Measurements from ENCODE around the gene ZNF184.

Gene ZNF184

DNA sequence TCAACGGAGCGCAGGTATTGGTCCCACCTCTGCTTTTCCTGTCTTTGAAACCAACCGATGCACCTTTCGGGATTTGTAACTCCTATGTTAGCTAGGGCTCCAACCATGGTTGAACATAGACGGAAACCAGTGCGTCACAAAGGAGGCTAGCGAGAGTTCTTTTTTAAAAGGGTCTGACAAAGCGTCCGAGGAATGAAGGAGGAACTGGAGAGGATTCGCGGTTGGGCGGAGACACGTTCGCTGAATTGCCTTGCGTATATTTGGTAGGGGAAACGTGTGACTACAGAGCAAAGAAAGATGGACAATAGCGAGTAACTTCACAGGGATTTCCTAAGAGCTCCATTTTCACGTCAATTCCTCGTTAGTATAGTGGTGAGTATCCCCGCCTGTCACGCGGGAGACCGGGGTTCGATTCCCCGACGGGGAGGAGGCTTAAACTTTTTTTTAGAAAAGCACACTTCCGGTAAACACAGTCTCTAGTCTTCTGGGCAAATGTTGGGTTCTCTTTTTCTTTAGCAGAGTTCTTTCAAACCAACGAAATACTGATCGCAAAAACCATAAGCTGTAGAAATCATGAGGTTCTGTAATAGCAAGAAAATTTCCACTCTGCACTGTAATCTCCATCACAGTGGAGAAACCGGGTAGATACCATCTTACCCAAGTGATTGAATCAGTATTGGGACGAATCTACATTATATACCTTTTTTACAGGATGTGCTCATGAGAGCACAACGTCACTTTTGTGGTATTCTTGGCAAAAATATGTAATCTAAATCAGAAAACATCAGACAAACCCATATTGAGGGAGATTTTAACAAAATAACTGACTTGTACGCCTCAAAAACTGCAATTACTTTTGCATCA, 6.6 kb upstream of the ZNF184 start:
- DNase-seq (ENCODE audit: low spot score): peak; percentile 96

GRCh38 chr6:27478706-27479318, 5.9 kb upstream of the ZNF184 start:
- peak; percentile 86 for DNase-seq (ENCODE audit: low spot score)

DNA sequence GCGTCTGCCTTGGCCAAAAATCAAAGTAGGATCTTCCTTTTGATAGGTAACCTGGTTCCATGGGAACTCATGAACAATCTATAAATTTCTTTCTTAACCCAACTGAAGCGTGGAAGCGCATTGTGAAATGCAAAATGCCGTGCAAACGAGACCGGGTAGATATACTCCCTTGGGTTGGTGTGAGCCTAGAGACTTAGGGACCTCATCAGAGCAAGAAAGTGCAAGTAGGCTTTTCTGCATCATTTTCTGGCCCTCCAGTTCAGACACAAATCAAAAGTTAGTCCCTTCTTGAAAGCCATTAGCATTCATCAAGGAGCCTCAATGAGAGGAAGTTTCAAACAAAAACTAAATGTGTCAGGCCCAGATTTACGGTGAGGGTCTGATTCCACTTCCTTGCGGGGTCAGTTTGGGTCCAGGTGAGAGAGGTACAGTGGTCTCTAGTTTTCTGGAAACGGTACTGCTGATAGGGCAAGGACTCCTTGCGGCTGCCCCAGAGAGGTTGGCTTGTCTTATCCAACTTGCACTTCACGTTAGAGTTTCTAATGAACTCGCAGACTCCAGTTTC, 5.3 kb upstream of the ZNF184 start:
- no peak for DNase-seq (ENCODE audit: low spot score)

DNA sequence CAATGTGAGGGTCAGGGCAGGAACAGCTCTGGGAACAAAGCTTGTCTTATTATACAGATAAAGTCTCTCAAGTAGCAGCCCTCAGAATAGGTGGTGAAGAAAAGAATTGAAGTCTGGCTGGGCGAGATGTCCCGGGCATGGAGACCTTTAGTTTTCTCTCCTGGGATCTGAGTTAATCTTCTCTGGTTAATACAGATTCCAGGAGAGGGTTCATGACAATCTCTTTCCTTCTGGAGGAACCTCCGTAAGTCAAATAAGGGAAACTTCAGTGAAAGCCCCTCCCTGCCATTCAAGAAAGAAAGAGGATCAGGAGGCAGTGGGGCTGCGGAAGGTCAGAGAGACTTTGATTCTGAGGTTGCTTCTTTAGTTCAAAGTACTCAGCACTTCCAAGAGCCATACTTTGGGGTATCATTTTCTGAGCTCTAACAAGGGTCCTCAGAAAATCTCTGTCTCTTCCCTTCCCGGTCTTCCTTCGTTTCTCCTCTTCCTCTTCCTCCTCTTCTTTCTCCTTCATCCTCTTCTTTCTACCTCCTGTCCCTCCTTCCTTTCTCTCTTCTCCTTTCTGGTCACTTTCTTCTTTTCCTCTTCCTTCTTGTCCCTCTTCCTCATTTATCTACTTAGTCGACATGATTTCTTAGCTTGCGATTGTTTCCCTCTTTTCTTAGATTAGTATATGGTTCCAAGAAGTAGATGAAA, 4.6 kb upstream of the ZNF184 start:
- DNase-seq (ENCODE audit: low spot score): no peak

- no peak for DNase-seq (ENCODE audit: low spot score)
Observed at GRCh38 chr6:27476090-27476489, 3.2 kb upstream of the ZNF184 start.

DNA sequence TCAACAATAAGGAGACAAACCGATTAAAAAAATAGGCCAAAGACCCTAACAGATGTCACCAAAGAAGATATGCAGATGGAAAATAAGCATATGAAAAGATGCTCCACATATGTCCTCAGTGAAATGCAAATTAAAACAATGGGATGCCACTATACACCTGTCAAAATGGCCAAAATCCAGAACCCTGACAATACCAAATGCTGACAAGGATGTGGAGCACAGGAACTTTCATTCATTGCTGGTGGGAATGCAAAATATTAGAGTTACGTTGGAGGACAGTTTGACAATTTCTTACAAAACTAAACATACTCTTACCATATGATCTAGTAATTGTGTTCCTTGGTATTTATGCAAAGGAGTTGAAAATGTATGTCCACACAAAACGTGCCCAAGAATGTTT, 1.8 kb upstream of the ZNF184 start:
- DNase-seq (ENCODE audit: low spot score): no peak

- DNase-seq (ENCODE audit: low spot score): peak; percentile 60
Observed at GRCh38 chr6:27474172-27474465, 1.2 kb upstream of the ZNF184 start.

GRCh38 chr6:27472182-27472616, 706 bp downstream of the ZNF184 start:
- DNase-seq (ENCODE audit: low spot score): peak; percentile 95

GRCh38 chr6:27471365-27472115, 1.4 kb downstream of the ZNF184 start:
- peak; percentile 50 for DNase-seq (ENCODE audit: low spot score)

GRCh38 chr6:27470023-27470422, 2.9 kb downstream of the ZNF184 start:
- no peak for DNase-seq (ENCODE audit: low spot score)

- DNase-seq (ENCODE audit: low spot score): peak; percentile 60
Observed at GRCh38 chr6:27468334-27468733, 4.6 kb downstream of the ZNF184 start.

- DNase-seq (ENCODE audit: low spot score): no peak
Observed at GRCh38 chr6:27452496-27452897, 20.4 kb downstream of the ZNF184 start.

GRCh38 chr6:27451660-27452390, 21.1 kb downstream of the ZNF184 start:
- no peak for DNase-seq (ENCODE audit: low spot score)

GRCh38 chr6:27448456-27448855, 24.4 kb downstream of the ZNF184 start:
- no peak for DNase-seq (ENCODE audit: low spot score)

- DNase-seq (ENCODE audit: low spot score): no peak
Observed at GRCh38 chr6:27442932-27443331, 30.0 kb downstream of the ZNF184 start.

DNA sequence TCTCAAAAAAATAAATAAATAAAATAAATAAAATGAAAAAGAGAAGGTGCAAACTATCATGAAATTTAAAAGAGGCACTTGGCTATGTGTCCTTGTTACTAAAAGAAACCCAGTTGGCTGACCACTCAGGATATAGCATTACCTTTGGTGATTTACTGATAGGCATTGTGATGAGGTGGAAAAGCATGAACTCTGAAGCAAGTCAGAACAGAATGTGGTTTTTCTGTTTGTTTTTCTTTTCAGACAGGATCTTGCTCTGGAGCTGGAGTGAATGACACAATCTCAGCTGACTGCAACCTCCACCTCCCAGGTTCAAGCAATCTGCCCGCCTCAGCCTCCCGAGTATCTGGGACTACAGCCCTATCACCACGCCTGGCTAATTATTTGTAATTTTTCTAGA, 31.9 kb downstream of the ZNF184 start:
- DNase-seq (ENCODE audit: low spot score): no peak

DNA sequence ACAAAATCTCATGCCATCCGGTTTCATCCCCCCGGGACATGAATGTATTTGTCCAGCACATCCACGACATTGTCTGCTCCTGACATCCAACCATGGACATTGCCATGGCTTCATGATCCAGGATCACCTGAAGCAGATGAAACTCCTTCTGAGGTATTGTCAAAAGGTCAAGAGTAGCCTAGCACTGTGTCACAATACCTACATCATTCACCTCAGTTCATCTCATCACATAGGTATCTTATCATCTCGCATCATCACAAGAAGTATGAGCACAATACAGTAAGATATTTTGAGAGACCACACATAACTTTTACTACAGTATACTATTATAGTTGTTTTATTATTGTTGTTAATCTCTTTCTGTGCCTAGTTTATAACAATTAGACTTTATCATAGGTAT, 33.5 kb downstream of the ZNF184 start:
- no peak for DNase-seq (ENCODE audit: low spot score)

- DNase-seq (ENCODE audit: low spot score): no peak
Observed at GRCh38 chr6:27433714-27434113, 39.2 kb downstream of the ZNF184 start.

GRCh38 chr6:27428966-27429365, 43.9 kb downstream of the ZNF184 start:
- DNase-seq (ENCODE audit: low spot score): no peak

DNA sequence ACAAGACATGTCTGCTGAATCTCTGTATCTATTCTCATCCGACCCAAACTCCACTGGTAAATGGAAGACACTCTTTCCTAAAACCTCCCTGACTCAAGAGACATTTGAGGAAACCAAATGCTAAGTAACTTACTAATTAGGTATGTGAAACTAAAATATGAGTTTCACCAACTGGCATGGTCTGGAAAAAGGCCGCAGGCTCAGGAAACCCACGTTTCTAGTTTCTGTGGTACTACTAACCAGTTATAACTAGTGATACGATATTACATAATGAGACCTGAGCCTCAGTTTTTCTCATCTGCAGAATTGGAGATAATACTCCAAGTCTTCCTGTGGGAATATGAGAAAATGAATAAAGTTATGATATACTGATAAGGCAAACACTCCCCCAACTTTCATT, 44.4 kb downstream of the ZNF184 start:
- no peak for DNase-seq (ENCODE audit: low spot score)

GRCh38 chr6:27426045-27426620, 46.8 kb downstream of the ZNF184 start:
- DNase-seq (ENCODE audit: low spot score): no peak

Measured in RKO (cell line).